ENCODE results near the gene KDM3B.

The KDM3B gene

DNA sequence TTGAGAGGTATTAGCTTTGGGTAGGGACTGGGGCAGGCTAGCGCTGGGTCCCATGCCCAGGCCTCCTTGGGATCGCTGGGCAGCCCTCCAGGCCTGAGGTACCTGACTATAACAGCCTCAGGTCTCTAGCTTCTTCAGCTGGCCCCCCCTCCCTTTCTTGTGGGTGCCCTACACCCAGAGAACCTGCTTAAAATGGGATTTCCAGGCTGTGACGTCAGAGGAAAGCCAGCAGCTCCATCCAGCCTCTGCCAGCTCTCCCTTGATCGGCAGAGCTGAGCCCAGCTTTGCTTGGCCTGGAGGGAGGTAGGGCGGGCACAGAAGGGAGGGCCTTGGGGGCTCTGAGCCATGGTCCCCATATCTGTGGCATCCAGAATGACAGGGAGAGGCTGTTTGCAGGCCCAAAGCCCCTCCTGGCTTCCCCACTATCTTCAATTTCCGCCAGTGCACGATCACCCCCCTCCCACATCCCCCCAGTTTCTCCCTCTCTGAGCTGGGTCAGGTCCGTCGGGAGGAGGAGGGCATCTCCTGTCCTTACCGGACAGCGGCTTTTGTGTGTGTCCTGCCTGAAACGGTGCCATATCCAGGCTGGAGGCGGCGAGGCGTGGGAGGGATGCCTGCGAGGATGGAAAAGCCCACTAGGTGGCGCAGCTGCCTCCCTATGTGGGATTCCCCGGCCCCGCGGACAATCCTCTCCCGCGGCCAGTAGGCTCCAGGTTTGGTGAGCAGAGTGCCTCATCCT, 97.2 kb downstream of the KDM3B start:
- DNase-seq (ENCODE audit: low spot score) = peak; percentile 97

DNA sequence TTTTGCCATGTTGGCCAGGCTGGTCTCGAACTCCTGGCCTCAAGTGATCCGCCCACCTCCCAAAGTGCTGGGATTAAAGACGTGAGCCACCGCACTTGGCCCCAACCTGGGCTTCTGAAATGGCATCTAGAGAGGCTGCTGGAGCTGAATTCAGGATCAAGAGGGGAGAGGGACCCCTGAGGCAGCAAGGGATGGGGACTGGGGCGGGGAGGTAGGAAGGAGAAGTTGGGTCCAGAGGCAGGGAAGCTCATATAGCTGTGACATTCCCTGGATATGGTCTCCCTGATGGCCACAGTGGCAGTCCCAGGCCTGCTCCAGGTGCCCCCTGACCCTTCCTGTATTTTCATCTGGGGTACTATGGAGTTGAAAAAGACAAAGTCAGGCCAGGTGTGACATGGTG, 98.5 kb downstream of the KDM3B start:
- no peak for DNase-seq (ENCODE audit: low spot score)

DNA sequence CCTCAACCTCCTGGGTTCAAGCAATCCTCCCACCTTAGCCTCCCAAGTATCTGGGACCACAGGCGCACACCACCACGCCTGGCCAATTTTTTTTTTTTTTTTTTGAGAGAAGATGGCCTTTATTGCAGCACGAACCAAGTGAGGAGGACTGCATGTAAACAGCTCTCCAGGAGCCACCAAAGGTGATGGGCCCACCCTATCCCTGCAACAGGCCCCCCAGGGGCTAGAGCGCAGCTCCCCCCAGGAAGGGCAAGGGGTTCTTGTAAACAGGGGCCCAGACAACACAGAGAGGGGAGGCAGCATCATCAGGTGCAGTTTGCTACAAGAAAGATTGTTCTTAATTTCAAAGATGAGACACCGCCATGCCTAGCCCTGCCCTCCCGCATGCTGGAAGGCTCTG, 100.2 kb downstream of the KDM3B start:
- DNase-seq (ENCODE audit: low spot score) = no peak

DNA sequence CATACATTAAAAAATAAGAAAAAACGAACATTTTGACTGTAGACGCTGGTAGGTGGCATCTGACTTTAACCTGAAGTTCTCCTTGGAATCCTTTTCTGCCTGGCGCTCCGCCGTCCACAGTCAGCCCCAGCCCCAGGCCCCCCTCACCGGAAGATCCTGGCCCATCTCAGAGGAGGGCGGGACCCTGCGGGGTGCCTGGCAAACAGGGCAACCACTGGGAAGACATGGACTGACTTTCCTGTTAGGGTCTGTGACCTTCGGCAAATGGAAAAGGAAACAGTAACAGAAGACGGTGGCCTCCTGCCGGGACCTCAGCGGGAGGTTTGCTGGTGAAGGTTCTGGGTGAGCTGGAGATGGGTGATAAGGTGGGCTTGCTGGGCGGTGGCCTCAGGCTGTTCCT, 101.1 kb downstream of the KDM3B start:
- DNase-seq (ENCODE audit: low spot score) = no peak

- no peak for DNase-seq (ENCODE audit: low spot score)
Measured at GRCh38 chr5:138454121-138454520, 101.6 kb downstream of the KDM3B start.

DNA sequence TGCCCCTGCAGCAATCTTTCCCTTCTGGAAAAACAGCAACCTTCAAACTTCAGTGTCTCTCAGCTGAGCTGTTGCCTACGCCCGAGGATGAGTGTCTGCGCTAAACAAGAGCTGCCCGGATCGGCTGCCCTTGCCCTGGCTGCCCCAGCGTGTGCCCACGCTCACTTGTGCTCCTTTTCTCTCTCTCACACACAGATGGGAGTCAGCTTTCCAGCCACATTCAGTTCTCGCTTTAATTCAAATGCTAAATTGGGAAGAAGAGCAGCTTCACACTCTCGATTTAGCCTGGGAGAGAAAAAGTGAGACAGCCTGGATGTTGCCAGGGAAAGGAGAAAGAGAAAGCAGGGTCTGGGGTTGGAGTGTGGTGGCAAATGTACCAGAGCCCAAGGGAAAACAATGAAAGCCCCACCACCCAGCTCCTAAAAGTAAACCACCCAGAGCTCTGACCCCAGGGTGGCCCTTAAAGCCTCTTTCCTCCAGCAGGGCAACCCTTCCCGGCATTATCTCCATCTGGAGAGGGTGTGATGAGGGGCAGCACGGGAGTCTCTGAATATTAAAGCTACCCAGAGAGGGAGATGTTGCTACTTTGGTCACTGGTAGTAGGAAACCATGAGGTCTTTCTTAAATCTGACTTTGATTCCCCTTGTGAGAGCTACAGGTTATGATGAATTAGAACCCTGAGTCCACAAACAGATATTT, 102.9 kb downstream of the KDM3B start:
- DNase-seq (ENCODE audit: low spot score) = no peak

GRCh38 chr5:138457531-138458275, 105.2 kb downstream of the KDM3B start:
- no peak for DNase-seq (ENCODE audit: low spot score)

DNA sequence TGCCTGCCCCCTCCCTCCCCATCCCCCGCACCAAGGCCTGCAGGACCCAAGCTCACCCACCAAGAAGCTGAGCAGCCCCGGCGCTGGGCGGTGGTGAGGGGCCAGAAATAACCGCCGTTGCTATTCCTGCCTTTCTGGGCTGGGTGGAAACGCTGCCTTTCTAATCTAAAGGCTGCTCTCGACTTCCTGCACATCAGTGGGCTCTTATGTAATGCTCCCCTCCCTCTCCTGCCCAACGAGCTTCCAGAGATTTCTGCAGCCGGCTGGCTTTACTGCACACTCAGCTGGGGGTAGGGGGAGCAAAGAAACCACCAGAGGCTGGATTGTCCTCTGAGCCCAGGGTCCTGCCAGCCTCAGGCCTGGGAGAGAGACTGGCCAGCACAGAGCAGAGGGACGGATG, 105.9 kb downstream of the KDM3B start:
- no peak for DNase-seq (ENCODE audit: low spot score)

GRCh38 chr5:138458856-138459255, 106.4 kb downstream of the KDM3B start:
- no peak for DNase-seq (ENCODE audit: low spot score)

DNA sequence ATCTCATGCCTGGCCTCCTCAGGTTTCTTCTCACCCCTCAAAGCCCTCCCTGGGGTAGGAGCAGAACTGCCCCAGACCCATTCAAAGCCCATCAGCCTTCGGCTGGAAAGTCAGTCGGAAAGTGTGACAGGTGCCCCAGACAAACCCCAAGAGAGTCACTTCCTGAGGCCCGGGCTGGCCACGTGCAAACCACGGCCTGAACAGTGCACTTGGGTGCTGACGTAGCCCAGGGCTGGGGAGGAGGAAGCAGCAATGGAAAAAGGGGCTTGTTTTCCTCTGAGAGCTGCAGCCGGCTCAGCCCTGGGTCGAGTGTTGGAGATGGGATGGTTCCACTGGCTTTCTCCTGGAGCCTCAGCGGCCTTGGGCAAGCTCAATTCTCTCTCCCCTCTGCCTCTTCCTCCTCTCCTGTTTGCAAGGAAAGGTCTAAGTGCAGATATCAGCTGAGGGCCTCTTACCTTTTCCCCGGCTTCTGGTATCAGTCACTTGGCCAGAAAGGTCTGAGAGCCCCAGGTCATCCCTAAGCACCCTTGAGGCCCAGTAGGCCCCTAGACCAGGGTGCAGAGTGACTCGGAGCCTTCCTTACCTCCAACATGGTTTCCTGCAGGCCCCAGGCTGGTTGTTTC, 106.9 kb downstream of the KDM3B start:
- no peak for DNase-seq (ENCODE audit: low spot score)

DNA sequence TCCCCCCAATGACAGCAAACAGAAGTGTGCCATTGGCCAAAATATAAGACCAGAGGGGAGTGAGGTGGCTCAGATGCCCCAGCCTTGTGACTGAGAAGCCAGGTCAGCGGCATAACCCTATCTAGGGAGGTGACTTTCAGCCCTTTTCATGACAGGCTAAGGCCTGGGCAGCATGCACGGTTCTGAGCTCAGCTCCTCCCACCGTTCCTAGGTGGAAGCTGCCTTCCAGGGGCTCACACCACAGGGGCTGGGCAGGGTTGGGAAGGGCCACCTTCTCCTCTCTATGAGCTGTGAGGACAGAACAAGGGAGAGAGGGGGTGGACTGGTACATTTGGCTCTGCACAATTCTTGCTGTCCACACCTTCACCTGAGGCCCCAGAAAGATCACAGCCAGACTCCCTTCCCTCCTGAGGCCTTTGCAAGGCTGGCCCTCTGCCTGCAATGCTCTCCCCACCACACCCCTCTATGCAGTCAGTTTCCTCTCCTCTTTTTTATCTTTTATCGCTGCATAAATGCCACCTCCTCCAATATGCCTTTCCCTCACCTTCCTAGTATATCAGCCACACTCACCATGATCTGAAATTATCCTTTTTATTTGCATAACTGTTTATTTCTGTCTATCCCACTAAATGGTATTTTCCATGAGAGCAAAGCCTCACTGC, 107.7 kb downstream of the KDM3B start:
- DNase-seq (ENCODE audit: low spot score) = no peak

- peak; percentile 65 for DNase-seq (ENCODE audit: low spot score)
Measured at GRCh38 chr5:138461343-138462125, 109.0 kb downstream of the KDM3B start.

GRCh38 chr5:138463419-138464007, 111.0 kb downstream of the KDM3B start:
- no peak for DNase-seq (ENCODE audit: low spot score)

DNA sequence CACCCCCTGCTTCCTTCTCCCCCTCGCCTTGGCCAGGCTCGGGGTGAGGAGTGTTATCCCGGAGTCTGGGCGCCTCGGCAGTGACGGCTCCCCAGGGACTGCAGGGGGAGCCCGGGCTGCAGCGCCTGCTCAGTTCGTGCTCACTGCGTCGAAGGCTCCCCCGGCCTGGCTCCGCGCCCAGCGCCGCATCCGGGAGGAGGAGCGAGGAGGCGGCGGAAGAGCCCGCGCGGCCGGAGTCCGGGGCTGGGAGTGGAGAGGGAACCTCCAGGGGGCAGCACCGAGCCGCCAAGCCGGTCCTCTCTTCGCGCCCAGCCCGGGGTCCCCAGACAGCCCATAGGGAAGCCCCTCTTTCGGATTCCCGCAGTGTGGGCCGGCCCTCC, 111.5 kb downstream of the KDM3B start:
- peak; percentile 98 for DNase-seq (ENCODE audit: low spot score)

DNA sequence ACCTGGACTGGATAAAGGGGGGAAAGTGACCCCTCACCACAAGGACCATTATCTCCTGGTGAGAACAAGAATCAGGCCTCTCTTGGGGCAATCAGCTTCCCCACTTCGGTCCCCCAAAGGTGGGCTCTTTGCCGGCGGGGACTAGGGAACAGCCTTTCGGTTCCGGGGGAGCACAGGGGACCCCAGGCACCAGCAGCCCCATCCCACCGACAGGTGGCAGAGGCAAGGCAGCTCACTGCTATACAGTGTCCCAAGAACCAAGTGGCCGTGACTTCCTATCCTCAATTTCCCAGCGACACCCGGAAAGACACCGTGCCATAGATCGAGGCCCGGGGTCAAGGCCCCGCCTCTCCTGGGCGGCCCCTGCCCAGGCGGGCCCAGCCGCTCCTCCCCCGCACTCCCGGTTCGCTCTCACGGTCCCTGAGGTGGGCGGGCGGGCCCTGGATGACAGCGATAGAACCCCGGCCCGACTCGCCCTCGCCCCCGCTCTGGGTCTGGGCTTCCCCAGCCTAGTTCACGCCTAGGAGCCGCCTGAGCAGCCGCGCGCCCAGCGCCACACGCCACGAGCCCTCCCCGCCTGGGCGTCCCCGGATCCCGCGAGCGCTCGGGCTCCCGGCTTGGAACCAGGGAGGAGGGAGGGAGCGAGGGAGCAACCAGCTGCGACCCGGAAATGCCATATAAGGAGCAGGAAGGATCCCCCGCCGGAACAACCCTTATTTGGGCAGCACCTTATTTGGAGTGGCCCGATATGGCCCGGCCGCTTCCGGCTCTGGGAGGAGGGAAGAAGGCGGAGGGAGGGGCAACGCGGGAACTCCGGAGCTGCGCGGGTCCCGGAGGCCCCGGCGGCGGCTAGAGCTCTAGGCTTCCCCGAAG, 112.1 kb downstream of the KDM3B start:
- peak; percentile 95 for DNase-seq (ENCODE audit: low spot score)

- peak; percentile 96 for DNase-seq (ENCODE audit: low spot score)
Measured at GRCh38 chr5:138465261-138466124, 113.0 kb downstream of the KDM3B start, which contains the start of gene EGR1. Gene EGR1, plus strand, starts transcription at chr5:138465479. Its CDS starts 283 bp downstream, at chr5:138465762.

- peak; percentile 49 for DNase-seq (ENCODE audit: low spot score)
Measured at GRCh38 chr5:138466125-138466899, 113.8 kb downstream of the KDM3B start.

Data from hepatic stellate cell (primary cell).